GM19324 (cell line): ENCODE measurements around the gene BANP.
"Not testable (repeated sequence)": the region's sequence is repeated elsewhere in the genome, so short reads cannot be mapped to it uniquely, and the experiment has no call there.

Experiments used
- ATAC-seq: cut with Tn5 transposase; IDR thresholded peaks from one replicate; pipeline ENCODE4 v1.9.1; 2021; ENCODE audit warnings: mild to moderate bottlenecking, moderate library complexity; ENCODE audit not compliant: unreplicated experiment, low FRiP score

BANP gene

GRCh38 chr16:88073201-88073721 lies 122.0 kb downstream of the BANP start:
- no peak for ATAC-seq

GRCh38 chr16:88074041-88074440 lies 122.8 kb downstream of the BANP start:
- ATAC-seq: no peak

DNA sequence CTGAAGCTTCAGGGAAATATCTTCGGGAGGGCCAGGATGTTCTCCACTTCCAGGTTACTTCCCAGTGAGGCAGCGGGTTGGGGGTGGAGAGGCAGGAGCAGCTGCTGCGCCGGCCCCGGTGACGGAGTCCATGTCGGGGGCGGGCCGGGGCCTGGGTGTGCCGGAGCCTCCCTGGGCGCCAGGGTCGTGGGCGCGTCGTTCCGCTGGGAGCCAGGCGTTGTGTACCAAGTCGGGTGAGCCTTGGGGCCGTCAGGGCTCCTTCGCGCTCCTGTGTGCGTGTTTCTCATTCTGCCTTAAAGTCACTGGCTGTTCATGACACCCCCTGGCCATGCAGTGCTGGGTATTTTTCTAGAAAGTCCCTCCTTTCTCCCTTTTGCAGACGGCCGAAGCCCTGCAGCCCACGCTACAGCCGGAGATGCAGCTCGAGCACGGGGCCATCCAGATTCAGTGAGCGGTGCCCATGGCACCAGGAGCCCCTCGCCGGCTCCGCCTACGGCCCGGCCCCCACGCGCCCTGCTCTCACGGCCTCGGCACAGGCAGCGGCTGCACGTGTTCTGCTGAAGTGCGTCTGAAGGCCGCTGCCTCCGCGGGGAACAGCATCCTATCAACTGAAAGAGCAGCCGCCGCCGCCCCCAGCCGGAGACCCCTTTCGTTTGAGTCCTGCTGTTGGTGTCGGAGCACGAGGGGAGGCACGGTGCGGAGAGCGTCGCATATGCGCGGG lies 125.1 kb downstream of the BANP start:
- no peak for ATAC-seq

DNA sequence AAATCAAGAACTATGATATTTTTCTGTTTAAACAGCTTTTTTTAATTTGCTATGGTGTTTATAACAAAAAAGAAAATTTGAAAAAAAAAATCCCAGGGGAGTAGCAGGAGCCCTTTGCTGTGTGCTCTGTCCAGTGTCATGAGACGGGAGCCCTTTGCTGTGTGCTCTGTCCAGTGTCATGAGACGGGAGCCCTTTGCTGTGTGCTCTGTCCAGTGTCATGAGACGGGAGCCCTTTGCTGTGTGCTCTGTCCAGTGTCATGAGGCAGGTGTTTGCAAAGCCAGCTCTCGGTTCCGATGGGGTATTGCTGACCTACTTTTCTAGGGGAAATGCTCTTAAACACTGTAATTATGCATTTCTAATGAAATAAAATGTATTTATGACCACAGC lies 125.7 kb downstream of the BANP start:
- ATAC-seq: not testable (repeated sequence)

DNA sequence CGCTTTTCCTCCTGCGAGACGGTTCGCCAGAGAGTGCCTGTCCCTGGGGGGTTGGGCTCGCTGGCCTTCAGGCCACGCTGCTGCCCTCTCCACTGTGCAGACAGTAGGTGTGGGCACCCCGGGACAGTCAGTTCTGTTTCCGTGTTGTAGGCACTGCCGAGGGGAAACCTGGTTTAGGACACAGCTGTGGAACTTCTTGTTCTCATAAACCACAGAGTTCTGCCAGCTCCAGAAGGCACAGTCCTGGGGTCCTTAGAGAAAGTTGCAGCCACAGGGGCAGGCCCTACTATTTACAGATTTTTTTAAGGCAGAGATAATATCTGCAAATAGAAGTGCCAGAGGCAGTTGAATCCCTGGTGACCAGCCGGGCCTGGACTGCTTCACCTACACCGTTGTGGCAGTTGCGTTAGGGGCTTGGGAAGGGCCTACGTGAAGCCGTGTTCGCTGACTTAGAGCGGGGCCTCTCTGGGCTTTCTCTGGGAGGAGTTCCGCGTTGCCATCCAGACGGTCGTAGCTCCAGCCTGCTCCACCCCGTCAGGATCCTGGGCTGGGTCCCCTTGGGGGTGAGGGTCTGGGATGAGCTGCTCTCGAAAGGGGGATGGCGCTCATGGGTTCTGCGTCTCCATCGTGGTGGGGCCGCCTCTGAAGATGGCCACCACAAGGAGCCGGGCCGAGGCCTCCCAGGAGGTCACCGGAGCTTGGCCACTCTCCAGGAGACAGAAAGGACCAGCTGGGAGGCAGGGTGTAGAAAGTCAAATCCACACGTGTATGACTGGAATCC lies 126.3 kb downstream of the BANP start:
- no peak for ATAC-seq

DNA sequence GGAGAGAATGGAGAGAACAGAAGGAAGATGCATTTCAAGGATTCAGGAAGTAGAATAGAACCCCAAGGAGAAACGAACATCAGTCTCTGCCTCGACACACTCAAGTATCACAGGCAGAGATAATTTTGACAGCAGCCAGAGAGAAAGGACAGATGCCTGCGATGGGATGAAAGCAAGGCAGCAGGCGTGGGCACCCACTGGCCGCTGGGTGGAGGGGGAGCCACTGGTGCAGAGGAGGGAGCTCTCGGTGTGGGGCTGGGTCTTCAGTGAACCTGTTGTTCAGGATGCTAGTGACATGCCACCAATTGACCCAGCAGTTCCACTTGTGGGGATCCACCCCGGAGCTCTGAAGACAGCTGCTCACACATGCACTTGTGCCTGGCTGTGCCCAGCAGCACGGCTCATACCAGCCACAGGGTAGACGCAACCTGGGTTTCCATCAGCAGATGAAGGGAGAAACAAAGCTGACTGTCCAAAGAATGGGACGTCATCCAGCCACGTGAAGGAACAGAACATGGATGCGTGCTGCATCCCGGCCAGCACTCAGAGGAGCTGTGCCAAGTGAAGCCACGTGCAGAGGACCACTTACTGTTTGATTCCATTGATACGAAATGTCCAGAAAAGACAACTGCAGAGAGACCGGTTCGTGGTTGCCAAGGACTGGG lies 127.0 kb downstream of the BANP start:
- no peak for ATAC-seq

- ATAC-seq: no peak
Measured at GRCh38 chr16:88083582-88083981, 132.3 kb downstream of the BANP start.

- no peak for ATAC-seq
Measured at GRCh38 chr16:88084881-88085280, 133.6 kb downstream of the BANP start.

- ATAC-seq: no peak
Measured at GRCh38 chr16:88086571-88087516, 135.6 kb downstream of the BANP start.

- no peak for ATAC-seq
Measured at GRCh38 chr16:88087517-88087877, 136.3 kb downstream of the BANP start.

DNA sequence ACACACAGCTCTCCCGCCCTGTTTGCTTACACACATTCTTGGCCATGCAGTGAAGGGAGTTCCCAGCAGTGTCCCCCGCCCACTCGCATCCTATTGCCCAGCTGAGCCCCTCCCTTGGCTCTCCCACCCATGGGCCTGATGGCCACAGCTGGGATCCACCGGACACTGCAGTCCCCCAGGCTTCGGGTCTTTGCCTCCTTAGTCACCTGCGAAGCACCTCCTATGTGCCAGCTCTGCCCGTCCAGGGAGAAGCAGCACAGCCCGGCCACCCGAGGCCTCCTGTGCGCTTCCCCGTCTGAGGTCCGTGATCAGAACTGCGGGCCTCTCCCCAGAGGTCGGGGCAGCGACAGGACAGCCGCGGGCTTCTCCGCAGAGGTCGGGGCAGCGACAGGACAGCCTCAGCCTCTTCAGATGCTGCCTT lies 136.9 kb downstream of the BANP start:
- no peak for ATAC-seq

DNA sequence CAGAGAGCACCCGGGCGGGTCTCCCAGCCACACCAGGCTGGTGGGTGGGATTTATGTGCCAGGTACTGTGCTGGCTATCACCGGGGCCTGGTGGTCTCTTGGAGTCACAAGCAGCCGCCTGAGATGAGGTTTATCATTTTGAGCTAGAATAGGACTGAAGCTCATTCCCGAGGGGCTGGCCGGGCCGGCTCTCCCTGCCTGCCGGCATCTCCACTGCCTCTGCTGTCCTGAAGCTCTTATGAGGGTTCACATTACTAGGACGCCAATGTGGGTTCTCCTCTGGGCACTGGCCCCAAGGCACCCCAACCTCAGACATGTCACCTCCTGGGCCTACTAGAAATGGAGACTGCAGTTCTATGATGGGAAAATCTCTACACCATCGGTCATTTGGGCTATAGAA lies 137.4 kb downstream of the BANP start:
- not testable (repeated sequence) for ATAC-seq

DNA sequence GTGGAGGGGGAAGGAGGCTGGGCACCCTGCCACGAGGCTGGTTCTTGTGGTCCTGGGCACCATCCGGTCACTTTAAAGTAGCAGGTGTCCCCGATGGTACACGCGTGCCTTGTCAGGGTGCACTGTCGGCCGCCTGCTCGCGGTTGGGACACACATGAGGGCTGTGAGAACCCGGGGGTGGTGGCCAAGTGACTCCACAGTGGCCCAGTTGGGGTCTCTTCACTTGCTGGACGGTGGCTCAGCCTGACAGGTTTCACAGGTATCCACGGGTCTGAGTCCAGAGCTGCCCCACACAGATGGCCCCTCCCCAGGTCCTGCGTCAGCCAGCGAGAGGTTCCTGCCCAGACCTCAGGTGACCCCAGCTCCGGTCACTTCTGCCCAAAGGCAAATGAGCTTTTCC lies 137.8 kb downstream of the BANP start:
- ATAC-seq: not testable (repeated sequence)

GRCh38 chr16:88089632-88090376 lies 138.6 kb downstream of the BANP start:
- ATAC-seq: not testable (repeated sequence)

DNA sequence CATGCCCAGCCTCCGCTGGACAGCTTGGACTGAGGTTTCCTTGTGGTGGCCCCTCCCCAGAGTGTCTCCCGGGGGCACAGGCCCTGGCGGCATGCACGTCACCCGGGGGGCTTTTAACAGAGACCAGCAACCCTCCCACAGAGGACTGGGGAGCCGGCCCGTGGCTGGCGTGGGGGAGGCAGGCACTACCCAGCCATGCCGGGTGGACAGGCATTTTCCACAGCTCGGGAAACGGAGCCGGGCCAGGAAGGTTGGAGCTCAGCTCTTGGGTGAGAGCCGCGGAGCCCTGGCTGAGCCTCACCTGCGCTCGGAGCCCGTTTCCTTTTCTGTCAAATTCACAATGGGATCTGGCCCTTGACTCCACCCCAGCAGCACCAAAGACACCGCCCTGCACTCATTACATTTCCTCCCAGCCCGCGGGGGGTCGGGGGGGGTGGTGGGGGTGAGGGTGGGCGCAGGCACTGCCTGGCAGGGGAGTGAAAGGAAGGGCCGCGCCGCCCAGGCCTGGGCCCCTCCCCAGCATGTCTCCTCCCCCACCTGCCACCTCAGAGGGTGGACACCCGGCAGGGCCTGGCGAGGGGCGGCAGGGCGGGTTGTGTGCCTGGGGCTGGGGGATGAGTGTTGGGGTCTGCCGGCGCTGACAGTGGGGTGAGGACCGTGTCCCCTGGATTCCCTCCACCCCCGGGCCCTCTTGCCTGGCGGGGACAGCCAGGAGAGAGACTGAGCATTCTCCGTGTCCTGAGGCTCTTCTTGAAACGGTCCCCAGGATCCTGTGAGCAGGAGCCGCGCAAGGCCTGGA lies 139.3 kb downstream of the BANP start:
- not testable (repeated sequence) for ATAC-seq

DNA sequence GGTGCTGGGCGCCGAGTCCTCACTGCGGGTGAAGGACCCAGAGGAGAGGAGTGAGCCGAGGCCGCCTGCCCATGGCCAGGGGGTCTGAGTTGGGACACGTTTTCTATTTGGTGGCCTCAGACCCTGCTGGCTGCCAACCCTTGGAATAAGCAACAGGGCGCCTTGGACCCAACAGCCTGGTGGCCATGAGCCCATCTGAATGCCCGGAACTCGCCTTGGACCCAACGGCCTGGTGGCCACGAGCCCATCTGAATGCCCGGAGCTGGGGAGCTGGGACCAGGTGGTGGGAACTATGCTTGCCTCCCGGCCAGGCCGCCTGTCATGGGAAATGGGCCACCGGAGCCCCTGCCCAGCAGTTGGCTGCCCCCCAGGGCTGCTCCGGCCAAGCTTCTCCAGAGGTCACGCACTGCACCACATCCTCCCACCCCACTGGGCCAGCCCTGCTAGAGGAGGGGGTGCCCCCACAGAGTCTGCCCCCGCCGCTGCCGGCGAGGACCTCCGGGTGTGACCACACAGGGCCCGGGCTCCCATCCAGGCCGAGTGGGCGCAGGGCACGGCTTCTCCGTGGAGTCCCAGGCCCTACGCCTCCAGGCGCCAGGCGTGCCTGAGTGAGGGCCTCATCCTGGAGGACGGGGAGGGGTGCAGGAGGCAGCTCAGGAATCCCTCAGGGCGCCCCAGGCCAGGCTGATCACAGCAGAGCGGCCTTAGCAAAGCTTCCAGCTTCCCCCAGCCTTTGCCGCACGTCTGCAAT lies 140.2 kb downstream of the BANP start:
- ATAC-seq: not testable (repeated sequence)

- not testable (repeated sequence) for ATAC-seq
Measured at GRCh38 chr16:88091972-88092302, 140.7 kb downstream of the BANP start.
